ENCODE data around the gene DNASE1L2.
"Not testable (repeated sequence)": the region's sequence is repeated elsewhere in the genome, so short reads cannot be mapped to it uniquely, and the experiment has no call there.

The DNASE1L2 gene

DNA sequence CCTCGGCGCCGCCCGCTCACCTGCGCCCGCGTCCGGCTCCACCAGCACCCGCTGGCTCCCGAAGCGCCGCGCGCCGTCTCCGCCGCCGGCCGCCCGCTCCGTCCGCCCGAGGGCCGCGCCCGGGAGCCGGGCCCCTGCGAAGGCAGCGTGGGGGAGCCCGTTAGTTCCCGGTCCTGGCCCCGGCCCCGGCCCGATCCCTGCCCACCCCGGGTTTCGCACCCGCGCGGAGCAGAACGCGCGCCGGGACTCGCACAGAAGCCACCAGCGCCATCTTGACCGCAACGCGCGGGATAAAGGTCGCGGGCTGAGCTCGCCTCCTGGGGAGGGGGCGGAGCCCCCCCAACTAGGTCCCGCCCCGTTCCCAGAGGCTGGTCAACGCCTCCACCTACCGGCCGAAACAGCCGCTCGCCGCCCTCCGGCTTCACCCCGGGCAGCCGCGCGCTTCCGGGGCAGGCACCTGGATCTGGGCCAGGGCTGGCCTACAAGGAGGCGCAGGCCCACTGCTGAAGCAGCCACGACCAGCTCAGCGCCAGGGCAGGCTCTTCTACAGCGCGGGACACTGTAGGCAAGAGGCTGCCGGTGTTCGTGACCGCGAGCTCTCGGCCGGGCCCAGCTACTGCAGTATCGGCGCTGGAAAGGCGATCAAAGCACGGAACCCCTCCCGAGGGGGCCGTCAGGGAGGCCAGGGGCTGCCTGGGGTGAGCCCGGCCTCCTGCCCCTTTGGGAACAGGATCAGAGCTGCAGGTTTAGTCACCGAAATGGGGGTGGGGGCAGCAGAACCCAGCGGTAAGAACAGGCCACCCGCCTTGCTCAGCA, 15.3 kb downstream of the DNASE1L2 start, which contains the start of gene ECI1:
ECI1 (minus strand) TSS at position 292 of the 816 bp plus-strand sequence; CDS start at position 271, 21 bp downstream.
- TF ChIP-seq, protein P1, sequence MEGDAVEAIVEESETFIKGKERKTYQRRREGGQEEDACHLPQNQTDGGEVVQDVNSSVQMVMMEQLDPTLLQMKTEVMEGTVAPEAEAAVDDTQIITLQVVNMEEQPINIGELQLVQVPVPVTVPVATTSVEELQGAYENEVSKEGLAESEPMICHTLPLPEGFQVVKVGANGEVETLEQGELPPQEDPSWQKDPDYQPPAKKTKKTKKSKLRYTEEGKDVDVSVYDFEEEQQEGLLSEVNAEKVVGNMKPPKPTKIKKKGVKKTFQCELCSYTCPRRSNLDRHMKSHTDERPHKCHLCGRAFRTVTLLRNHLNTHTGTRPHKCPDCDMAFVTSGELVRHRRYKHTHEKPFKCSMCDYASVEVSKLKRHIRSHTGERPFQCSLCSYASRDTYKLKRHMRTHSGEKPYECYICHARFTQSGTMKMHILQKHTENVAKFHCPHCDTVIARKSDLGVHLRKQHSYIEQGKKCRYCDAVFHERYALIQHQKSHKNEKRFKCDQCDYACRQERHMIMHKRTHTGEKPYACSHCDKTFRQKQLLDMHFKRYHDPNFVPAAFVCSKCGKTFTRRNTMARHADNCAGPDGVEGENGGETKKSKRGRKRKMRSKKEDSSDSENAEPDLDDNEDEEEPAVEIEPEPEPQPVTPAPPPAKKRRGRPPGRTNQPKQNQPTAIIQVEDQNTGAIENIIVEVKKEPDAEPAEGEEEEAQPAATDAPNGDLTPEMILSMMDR (IDR thresholded peaks at IDR 0.05; ENCODE audit: low read depth, low read length): peak; percentile 50
- peak within 1 kb of the TSS; percentile 68 for H3K4me3 ChIP-seq (ENCODE audit: low read depth, low read length)

DNA sequence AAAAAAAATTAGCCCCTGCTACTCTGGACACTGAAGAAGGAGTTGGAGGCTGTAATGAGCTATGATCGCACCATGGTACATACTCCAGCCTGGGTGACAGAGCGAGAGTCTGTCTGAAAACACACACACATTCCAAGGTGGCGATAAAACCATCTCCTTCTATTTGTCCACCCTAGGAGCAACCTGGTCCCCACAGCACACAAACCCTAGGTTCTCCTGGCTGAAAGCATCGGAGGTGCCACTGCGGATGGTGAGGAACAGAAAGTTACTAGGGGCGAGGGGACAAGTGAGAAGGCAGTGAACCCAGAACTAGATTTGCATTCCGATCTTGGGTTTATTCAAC, 16.5 kb downstream of the DNASE1L2 start:
- TF ChIP-seq, protein P1 (IDR thresholded peaks at IDR 0.05; ENCODE audit: low read depth, low read length): no peak

DNA sequence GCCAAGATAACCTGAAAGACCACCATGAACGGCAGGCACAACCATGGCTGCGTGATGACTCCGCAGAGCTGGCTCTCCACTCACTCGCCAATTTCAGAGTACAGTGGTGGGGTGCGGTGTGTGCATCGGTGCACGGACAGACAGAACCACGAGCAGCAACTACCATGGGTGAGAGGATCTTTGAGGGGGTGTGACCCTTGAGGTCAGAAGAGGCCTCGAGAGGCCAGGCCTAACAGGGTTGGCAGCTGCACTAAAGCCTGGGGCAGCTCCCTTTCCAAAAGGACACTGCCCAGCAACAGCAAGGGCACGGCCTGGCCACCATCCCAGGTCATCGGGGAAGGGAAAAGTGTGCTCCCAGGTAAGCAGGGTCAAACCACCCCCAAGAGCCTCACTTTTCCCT, 17.0 kb downstream of the DNASE1L2 start:
- TF ChIP-seq, protein P1 (IDR thresholded peaks at IDR 0.05; ENCODE audit: low read depth, low read length): no peak
- H3K4me3 ChIP-seq (ENCODE audit: low read depth, low read length): no peak overlapping the region

More for the DNA sequence above, 16.5 kb downstream of the DNASE1L2 start:
- H3K4me3 ChIP-seq (ENCODE audit: low read depth, low read length): no peak overlapping the region

DNA sequence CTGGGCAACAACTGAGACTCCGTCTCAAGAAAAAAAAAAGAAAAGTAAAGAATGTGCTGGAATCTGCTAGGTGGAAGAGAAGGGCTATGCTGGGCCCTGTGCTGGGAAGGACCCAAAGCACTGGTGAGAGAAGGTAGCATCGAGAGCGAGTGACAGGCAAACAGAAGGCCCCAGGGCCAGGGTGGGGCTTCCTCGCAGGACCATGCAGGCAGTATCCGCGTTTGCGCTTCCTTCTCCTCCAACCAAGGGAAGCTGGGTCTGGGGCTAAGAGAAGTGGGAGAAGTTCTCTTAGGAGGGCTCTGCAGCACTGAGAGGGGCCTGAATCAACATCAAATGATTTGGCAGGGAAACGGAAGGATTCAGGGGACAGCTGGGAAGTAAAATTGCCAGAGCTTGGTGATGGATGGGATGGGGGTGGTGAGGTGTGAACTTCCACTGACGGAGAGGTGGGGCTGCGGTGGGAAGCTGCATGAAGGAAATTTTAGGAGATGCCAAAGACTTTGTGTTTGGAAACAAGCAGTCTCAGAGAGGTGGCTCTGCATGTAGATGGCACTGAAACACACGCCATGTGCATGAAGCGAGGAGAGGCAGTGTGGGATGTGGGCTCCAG, 20.4 kb downstream of the DNASE1L2 start:
- TF ChIP-seq, protein P1 (IDR thresholded peaks at IDR 0.05; ENCODE audit: low read depth, low read length): no peak
- no peak overlapping the region for H3K4me3 ChIP-seq (ENCODE audit: low read depth, low read length)

DNA sequence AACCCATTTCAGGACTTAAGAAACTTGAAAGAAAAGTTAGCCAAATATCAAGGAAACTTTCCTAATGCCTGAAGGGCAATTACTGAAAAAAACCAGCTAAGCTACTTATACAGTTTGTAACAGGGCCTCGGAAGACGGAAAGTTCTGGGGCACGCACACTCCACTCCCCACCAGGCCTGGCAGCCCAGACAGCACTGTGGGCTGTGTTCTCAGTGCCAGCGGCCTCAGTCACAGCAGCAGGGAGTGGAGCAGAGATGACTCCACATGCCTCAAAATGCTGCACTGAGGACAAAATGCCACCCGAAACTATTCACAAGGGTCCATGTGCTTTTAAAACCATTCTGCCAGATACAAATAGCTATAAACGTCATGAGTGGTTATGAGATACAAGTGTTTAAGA, 21.5 kb downstream of the DNASE1L2 start:
- H3K4me3 ChIP-seq (ENCODE audit: low read depth, low read length): no peak overlapping the region
- TF ChIP-seq, protein P1 (IDR thresholded peaks at IDR 0.05; ENCODE audit: low read depth, low read length): no peak

DNA sequence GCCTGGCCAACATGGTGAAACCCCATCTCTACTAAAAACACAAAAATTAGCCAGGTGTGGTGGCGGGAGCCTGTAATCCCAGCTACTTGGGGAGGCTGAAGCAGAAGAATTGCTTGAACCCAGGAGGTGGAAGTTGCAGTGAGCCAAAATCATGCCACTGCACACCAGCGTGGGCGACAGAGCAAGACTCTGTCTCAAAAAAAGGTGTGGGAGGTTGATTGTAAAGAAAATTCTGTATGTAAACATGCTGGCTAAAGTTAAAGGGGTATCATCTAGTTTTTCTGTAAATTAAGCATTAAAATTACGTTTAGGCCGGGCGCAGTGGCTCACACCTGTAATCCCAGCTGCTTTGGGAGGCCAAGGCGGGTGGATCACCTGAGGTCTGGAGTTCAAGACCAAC, 22.3 kb downstream of the DNASE1L2 start:
- not testable (repeated sequence) for H3K4me3 ChIP-seq (ENCODE audit: low read depth, low read length)

DNA sequence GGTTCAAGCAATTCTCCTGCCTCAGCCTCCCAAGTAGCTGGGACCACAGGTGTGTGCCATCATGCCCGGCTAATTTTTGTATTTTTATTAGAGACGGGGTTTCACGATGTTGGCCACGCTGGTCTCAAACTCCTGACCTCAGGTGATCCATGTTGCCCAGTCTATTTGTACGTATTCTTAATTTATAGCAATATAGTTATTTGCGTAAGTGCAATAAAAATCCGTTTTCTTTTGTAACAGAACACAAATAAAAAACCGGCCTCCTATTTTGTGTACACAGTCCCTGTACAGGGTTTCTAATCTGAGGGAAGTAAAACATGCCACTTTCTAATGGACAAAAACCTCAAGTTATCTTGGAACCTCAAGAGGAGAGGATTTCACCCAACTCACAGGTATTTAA, 24.0 kb downstream of the DNASE1L2 start:
- TF ChIP-seq, protein P1 (IDR thresholded peaks at IDR 0.05; ENCODE audit: low read depth, low read length): no peak
- H3K4me3 ChIP-seq (ENCODE audit: low read depth, low read length): no peak overlapping the region

DNA sequence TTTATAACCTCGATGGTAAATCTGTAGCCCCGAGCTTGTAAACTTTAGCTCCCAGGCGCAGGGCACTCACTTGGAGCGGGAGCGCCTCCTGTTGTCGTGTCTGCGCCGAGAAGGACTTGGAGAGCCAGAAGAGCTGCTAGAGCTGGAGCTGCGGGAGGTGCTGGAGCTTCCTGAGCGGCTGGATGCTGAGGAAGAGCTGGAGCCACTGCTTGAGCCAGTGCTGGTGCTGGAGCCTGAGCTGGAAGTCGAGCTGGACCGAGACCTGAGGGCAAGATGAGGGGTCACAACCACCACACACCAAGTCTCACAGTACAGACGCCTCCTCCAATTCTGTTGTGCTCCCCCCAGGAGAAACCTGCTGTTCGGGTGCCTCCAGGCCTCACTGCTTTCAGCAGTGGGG, 26.8 kb downstream of the DNASE1L2 start:
- not testable (repeated sequence) for H3K4me3 ChIP-seq (ENCODE audit: low read depth, low read length)

DNA sequence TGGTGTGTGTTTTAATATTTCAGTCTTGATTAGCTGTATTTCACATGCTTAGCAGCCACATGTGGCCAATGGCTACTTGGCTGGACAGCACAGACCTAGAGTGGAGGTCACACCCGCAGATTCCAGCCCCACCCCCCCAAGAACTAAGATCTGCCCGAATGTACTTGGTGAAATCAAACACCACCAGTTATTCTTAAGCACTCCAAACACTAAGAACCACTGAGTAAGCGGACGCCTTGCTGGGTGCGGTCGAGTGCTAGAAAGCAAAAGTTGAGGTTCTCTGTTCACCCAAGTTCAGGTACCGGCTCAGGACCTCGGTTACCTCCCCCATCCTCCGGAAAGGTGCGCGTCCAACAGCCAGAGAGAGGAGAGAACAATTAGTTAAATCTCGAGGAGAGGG, 30.6 kb downstream of the DNASE1L2 start:
- peak overlapping the region; percentile 69 for H3K4me3 ChIP-seq (ENCODE audit: low read depth, low read length)

DNA sequence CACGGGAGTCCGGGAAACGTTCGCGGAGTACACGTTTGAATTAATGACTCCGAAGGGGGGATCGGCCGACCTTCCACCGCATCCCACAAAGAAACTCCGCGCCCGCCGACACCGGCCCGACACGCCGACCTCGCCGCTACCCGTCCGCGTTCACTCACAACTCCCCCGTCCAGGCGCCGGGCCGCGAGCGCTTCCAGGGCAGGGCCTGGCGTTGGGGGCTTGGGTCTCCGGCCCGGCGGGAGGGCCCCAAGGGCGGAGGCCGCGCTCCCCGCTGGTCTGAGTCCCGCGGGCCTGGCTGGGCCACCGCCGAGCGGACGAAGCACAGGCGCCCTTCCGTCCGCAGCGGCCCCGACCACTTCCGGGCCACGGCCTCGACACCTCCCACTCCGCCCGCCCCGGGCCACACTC, 31.3 kb downstream of the DNASE1L2 start:
- H3K4me3 ChIP-seq (ENCODE audit: low read depth, low read length): peak overlapping the region; percentile 69
